ENCODE measurements around the gene LHPP.

Gene LHPP

DNA sequence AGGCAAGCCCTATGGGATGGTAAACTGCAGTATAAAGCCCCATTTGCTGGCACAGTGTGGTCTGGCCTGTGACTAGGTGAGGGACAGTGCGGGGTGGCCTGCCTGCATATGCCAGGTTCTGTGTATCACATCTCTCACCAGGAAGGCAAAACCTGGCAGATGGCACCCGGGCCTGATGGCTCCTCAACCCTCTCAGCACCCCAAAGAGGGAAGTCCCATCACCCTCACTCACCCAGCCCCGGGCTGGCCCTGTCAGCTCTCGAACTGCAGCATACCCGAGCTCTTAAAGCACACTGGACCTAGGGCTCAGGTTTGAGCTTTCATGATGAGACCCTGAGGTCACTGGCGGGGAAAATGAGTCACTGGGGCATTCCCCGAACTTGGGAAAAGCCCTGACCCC lies 130.5 kb downstream of the LHPP start:
- no peak for DNase-seq (ENCODE audit: low read depth, low spot score)

DNA sequence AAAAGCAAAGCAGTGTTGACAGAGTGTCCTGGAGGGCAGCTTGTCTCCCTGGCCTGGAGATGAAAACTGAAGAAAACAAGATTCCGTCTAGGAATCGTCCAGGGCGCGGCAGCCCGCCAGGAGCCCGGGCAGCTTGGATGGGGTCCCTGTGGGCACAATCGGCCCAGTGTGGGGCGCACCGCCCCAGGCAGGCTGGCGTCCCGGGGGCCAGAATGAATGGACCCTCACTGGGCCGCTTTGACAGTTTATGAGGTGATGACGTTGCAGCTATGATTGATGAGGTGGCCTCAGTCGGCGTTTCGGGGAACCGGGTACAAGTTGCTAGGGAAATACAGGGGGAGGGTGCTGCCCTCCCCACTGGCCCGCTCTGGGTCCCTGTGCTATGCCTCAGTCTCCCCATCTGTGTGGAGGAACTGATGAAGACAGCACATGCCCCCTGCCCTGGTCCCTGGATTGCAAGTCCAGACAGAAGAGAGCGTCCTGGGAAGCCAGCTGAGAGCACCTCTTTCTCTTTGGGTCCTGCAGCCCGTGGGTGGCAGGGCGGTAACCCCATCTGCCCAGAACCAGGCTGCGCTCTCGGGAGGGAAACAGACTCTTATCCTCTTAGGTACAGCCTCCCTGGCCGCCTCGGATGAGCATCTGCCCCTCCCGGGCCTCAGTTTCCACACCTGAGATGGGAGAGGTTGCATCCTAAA lies 131.3 kb downstream of the LHPP start:
- no peak for DNase-seq (ENCODE audit: low read depth, low spot score)

DNA sequence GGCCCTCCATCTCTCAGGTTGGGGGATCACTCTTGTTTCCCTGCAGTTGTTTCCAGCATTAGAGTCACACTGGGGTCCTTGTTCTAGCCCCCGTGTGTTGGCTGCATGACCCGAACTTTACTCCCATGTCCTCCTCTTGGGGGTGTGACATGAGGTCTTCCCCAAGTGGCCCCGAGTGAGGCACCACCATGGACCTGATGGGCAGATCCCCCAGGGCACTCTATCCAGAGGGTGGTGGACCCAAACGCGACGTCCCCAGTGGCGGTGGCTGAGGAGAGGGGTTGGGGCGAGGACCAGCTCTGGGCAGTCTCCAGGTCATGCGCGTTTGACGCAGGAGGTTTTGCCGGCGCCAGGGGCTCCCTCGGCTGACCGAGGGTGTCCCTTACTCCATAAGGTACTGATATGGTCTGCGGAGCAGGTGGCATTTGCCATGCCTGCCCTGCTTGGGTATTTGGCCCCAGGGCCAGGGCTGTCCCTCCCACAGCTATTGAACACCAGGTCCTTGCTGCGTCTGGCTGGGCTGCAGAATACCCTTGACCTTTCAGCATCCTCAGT lies 131.9 kb downstream of the LHPP start:
- no peak for DNase-seq (ENCODE audit: low read depth, low spot score)

DNA sequence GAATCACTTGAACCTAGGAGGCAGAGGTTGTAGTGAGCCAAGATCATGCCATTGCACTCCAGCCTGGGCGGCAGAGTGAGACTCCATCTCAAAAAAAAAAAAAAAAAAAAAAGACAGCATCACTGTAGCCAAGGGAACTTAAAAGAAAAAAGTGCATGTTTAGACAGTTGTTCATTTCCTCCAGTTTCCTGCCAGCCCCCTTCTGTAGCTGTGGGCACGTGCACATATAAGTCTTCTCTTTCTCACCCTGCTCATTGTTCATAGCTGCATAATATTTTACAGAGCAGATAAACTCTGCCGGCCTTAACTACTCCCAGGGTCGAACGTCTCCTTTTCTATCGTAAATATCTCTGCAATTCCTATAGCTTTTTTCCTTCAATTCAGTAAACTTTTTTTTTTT lies 132.6 kb downstream of the LHPP start:
- no peak for DNase-seq (ENCODE audit: low read depth, low spot score)

DNA sequence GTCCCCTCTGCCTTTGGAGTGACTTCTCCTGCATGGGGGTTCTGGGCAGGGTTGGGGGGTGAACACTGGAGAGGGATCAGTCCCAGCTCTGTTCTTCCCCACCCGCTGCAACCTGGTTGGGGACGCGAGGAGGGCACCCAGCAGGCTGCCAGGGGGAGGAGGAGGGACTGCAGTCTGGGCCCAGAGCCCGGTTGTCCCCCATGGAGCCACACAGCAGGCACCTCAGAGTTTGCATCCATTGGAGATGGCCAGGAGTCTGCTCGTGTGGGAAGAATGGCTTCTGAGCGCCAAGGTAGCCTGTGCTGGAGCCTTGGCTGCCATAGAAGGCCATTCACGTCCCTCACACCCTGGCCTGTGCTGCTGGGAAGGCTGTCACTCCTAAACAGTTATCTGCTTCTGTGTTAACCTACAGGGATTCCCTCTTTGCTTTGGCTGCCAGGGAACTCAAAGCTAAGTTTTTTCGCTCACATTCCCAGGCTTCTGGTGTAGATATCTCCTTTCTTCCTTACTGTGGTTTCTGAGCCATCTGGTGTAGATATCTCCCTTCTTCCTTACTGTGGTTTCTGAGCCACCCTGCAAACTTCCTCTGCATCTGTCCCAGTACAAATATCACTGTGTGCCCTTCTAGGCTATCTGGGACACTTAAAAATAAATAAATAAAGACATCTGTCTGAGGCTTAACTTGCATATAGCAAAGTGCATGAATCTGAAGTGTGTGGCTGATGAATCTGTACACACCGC lies 133.7 kb downstream of the LHPP start:
- DNase-seq (ENCODE audit: low read depth, low spot score), result no peak

DNA sequence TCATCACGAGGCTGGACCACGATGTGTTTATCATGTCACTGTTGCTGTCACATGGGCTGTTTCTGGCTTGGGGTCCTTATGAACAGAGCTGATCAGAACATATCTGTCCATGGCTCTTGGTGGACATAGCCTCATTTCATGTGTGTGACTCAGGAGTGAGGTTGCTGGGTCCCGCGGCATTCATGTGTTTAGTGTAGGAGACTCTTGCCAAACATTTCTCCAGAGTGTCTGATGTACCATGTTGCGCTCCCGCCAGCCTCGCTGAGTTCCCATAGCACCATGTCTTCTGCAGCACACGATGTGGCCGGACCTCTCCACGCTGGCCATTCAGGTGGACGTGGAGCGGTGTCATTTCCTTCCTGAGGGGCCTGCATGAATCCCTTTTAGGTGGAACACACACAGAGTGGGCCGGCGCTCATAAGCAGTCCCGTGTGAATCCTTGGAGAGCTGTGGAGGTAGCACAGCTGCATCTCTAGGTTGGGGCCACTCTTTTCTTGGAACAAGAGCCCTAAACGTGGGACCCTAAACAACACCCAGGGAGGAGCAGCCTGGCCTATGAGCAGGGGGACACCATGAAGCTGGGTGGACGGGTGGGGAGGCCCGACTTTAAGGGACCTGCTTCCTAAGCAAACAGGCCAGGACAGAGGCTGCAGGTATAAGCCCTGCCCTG lies 134.6 kb downstream of the LHPP start:
- no peak for DNase-seq (ENCODE audit: low read depth, low spot score)

DNA sequence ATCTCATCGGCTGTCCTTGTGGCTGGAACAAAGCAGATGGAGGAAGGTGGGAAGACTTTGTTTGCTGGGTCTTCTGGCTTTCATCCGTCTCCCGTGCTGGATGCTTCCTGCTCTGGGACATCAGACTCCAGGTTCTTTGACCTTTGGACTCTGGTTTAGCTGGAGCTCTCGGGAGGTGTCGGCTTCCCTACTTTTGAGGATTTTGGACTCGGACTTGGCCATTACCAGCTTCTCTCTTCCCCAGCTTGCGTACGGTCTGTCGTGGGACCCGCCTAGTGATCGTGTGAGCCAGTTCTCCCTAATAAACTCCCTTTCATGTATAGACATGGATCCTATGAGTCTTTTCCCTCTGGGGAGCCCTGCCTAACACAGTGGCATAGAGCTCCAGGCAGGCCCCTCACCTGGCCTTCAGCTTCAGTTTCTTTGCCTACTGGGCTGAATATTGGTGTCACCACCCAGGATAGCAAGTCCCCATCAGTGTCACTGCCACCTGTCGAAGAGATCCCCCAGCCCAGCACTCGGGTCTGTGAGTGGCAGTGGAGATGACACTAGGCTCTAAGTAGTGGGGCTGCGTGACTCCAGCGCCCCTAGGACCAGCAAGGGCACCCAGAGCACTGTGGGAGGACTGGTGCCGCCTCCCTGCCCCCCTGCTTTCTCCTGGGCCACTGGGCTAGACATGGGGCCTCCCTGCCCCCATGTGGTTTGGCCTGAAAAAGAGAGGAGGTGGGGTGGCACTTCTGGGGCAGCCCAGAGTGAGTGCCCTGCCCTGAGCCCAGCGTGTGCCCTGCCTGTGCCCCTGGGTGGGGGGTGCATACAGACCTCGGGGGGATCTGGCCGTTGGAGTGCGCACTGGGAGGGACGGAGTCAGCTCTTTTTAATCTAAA lies 135.6 kb downstream of the LHPP start:
- DNase-seq (ENCODE audit: low read depth, low spot score), result no peak

DNA sequence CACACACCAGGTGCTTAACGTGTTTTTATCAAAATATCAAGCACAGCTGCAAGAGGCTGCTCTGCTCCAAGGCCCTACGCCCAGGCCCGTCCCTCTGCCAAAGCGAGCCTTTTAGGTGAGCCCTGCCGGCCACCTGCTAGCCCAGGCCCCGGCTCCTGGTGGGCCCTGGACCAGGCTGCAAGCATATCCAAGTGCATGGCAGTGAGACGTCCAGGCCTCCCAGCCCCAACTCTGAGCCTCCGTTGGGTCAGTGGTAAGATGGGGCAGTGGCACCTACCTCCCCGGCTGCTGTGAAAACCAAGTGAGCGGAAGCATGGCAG lies 136.2 kb downstream of the LHPP start:
- no peak for DNase-seq (ENCODE audit: low read depth, low spot score)

DNA sequence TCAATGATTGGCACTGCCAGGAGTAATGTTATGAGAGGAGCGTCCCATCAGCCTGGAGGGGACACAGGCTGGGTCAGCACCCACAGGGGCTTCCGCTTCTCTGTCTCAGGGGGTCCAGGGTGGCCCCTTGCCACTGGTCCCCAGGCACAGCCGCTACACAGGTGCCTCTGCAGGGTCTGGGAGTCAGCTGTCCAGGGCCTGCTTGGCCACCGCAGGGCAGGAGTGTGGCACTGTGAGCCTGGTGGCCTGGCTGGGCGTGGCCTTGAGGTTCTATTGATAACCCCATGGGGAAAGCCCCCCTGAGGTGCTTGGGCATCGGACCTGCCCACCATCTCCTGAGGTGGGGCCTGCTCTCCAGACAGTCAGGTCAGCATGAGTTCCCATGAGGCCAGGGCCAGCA lies 136.6 kb downstream of the LHPP start:
- no peak for DNase-seq (ENCODE audit: low read depth, low spot score)

DNA sequence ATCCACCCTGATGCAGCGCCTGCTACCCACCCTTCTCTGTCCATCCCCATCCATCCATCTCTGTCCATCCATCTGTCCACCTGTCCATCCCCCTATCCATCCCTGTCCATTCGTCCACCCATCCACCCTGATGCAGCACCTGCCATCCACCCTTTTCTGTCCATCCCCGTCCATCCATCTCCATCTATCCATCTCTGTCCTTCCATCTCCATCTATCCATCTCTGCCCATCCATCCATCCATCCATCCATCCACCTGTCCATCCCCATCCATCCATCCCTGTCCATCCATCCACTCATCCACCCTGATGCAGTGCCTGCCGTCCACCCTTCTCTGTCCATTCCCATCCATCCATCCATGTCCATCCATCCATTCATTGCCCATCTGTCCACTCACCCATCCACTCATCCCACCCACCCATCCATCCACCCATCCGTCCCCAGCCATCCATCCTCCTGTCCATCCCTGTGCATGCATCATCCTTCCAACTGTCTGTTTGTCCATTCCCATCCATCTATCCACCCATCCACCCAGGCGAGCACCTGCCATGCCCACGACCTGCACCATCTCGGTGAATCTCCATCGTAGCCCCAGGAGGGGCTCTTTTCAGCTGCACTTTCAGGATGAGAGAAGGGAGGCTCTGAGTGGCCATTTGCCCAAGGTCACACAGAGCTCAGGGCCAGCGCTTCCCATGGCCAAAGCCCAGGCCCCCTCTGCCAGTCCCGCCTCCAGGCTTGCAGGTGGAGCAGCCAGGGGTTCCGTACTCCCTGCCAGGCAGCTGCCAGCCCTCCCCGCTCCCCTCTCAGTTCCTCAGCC lies 137.4 kb downstream of the LHPP start:
- no peak for DNase-seq (ENCODE audit: low read depth, low spot score)

DNA sequence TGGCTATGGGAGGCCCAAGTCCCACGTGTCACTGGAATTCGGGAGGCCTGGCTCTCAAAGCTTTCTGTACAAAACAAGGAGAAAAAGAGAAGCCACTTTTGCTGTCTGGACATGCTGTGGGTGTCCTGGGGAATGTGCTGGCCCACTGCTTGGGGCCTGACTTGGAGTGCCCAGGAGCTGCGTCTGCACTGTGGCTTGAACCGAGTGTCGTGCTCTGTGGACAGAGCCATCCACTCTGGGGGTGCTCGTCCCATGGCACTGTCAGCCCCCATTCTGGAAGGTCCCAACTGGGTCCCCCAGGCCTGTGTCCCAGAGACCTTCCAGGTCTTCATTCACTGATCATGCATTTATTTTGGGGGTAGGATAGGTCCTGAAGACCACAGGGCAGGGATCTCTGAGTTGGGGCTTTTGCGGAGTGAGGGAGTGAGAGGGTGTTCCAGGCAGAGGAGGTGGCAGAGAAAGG lies 138.0 kb downstream of the LHPP start:
- no peak for DNase-seq (ENCODE audit: low read depth, low spot score)

DNA sequence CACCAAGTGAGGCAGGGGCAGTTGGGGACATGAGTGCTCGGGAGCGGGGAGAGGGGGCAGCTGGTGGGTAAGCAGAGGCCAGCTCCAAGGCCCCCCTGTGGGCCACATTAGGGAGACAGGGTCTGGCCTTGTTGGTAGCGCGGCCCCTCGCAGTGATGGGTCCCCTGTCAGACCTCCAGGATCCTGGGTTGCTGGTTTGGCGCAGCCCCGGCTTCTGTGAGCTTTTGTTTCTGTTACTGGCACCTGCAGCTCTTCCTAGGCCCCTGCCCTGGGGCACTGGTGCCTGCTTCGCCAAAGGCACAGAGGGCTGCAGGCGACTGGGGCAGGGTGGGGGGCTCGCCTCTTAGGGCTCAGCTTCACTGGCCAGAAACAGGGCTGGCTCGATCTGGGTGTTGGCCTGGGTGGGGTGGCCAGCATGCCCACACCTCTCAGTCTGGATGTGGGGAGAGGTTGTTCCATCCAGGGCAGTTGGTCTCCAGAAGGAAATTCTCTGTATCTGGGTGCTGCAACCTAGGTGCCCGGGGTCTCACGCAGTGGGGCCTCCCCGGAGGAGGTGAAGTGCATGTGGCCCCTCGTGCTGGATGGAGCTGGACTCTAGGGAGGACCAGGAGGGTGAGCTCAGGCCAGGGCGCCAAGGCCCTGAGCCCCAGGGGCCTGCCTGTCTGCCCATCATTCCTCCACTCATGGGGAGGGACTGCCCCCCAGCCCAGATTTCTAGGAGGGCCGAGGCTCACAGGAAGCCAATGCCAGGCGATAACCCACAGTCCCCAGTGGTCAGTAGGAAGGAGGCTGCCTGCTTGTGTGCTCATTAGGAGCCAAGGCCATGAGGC lies 138.6 kb downstream of the LHPP start:
- DNase-seq (ENCODE audit: low read depth, low spot score), result no peak

DNA sequence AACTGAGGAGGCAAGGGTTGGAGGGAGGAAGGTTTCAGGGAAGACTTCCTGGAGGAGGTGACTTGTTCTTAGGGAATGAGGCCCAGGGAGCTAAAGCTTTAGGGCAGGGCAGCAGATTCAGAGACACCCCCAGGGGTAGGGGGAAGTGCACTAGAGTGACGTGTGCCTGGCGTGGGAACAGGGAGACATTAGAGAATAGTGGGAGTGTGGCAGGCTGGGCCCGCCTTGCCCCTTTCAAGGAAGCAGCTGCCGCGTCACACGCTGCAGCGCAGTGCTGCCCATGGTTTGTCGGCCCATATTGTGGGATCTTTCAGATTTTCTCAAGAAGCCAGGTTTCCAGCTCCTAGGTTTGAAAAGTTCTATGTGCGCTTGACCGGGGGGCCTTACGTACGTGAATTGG lies 139.4 kb downstream of the LHPP start:
- no peak for DNase-seq (ENCODE audit: low read depth, low spot score)

DNA sequence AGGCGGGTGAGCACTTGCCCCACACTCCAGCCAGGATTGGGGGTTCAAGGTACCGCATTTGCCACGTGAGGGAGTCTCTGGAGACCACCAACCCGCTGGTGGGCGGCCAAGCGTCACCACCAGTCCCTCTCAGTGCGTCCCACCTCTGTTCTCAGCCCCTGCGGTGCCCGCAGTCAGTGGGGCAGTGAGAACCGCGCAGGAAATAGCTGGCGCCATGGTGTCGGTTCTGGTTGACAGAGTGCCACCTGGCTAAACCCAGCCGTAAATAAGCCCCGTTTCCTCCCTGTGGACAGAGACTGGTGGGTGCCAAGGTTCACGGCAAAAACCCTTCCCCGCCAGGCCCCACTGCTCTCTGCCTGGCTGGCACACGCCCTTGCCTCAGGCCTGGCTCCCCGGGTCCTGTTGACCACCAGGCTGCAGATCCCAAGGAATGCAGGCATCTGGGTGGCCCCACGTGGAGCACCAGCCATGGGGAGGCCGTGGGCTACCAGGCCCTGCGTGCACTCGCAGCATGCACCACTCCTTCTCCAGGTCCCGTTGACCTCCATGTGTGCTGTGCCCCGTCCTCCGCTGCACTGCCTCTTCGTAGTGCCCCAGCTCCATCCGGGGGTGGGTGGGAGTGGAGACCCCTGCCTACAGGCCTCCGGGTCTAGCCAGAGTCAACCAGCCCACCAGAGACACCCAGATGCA lies 140.0 kb downstream of the LHPP start:
- DNase-seq (ENCODE audit: low read depth, low spot score), result no peak

DNA sequence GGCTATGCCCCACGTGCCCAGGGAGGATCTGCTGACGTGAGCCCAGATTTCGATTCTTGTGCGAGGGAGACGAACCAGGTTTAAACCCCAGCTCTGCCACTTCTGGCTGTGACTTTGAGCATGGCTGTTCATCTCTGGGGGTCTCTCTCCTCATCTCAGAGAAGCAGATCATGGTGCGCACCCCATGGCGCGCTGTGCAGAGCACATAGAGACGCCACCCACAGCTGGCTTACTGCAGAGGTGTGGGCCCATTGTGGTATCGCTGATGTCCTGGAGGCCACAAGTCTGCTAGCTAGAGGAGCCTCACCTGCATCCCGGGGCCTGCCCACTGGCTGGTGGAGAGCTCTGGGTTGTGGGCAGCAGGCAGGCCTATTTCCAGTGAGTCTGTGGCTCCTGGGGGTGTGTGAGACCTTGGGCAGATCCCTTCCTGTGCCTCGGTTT lies 140.5 kb downstream of the LHPP start:
- DNase-seq (ENCODE audit: low read depth, low spot score), result no peak

DNA sequence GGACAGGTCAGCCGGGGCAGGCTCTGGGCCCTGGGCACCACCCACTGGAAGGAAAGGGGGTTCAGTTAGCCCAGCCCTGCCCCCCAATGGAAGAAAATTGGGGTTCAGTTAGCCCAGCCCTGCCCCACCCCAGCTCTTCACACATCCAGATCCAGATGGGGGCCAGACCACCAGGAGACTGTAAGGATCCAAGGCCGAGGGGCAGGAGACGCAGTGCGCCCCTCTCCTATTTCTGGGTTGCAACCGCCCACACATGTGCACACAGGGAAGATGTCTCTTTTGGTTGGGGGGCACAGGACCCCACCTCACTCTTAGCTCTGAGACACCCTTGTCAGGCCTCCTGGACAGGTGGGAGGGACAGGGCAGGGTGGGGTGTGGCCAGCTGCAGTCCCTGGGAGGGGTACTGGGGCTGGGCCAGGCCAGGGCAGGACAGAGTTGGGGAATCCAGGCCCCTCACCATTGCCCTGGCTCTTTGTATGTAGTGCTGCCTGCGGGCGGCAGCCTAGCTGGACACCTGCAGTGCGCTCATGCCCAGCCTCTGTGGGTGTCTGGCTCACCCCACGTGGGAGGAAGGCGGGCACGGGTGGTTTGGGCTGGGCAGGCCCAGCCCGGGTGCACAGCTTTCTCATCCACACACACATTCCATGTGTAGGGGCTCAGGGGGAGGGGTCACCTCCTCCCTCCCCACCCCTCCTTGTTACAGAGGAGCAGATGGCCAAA lies 141.2 kb downstream of the LHPP start:
- DNase-seq (ENCODE audit: low read depth, low spot score), result no peak

DNA sequence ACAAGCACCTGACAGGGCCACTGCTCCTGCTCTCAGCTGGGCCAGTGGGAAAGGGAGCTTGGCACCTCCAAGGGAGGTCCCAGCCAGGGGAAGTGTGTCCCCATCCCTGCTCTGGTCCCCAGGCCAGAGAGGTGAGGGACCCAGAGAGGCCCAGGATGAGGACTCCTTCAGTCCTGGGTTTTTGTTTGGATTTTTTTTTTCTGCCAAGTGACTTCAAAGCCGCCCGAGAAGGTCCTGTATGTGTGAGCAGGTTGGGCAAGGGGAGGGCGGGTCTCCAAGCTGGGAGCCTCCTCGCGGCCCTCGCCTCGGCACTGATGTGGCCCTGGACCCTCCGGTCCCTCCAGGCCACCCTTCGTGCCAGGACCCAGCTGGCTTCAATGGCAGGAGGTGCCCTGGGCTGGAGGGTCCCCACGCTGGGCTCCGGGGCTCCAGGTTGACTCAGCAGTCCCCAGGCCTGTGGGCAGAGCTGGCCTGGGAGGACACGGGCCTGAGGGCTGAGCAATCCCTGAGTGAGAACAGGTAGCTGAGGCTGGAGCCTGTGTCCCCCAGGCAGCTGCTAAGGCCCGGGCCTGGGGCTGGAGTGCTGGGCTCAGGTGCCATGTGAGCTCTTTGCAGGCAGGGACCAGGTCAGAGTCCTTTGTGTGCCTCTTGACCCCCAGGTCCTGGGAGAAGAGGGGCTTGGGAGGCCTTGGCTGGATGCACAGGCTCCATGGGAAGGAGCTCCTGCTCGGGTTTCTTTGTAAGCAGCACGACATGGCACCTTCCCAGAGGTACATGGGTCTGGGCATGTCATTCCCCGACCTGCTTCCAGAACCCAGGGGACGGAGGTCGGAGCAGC lies 142.0 kb downstream of the LHPP start:
- DNase-seq (ENCODE audit: low read depth, low spot score), result no peak

Measured in astrocyte of the hippocampus (primary cell).